A549 (cell line): ENCODE data around the gene SGPL1. TPM values are rescaled to one million over a fixed set of nuclear protein-coding genes. Genes with fewer than 3 reads are reported as not detected.

Source experiments
- ATAC-seq, 2 experiments: fragments of 200-7000 bp in 1 of 2; fragments of >200 bp in 1 of 2; cut with Nextera tagmentation in 1 of 2; cut with Tn5 transposase in 1 of 2; 3 replicates each; pipeline versions ENCODE4 v1.8.0 to v1.9.1; 2018 to 2020; ENCODE audit warnings: mild to moderate bottlenecking in 1 of 2, moderate library complexity in 1 of 2
- CTCF ChIA-PET: fragments of 300-600 bp; sonication (Branson Sonifier 250); formaldehyde crosslinking; extraction: SDS; loops from one replicate; lab custom pipeline; 2021; ENCODE audit warnings: antibody characterized with exemption, inconsistent platforms; lab: Yijun Ruan, JAX
- POLR2A ChIA-PET: fragments of 350-600 bp; formaldehyde crosslinking; extraction: SDS; loops from one replicate; lab custom pipeline; 2021; ENCODE audit warnings: antibody characterized with exemption, inconsistent platforms; lab: Yijun Ruan, JAX
- DNase-seq, 2 experiments: peaks; one replicate each; pipeline versions ENCODE4 v3.0.0 to v3.0.0-alpha.2; 2011 to 2016; ENCODE audit warnings: low read depth in 1 of 2, low spot score in 1 of 2
- FAIRE-seq: peaks from 2 replicates; lab custom pipeline; 2011; peaks lifted over from hg19 to GRCh38; lab: Jason Lieb, UNC
- H3K27ac ChIP-seq, 2 experiments: fragments of >200 bp; sonication (Bioruptor Twin); formaldehyde crosslinking; 3 replicates each; pipeline ENCODE4 v1.5.1; 2016 to 2017
- H3K4me1 ChIP-seq: fragments of >200 bp; sonication (Bioruptor Twin); formaldehyde crosslinking; 3 replicates; pipeline ENCODE4 v1.6.1; 2016
- H3K4me2 ChIP-seq: fragments of >200 bp; sonication (Bioruptor Twin); formaldehyde crosslinking; 3 replicates; pipeline ENCODE4 v1.6.1; 2016
- H3K4me3 ChIP-seq: fragments of >200 bp; sonication (Bioruptor Twin); formaldehyde crosslinking; 3 replicates; pipeline ENCODE4 v1.5.1; 2016
- H3K9me3 ChIP-seq: fragments of >200 bp; sonication (Bioruptor Twin); formaldehyde crosslinking; 3 replicates; pipeline ENCODE4 v1.6.1; 2016
- CBX2 ChIP-seq: fragments of 200-600 bp; sonication (generic); IDR thresholded peaks from 2 replicates; pipeline ENCODE4 v1.6.1; 2016; ENCODE audit warnings: low read depth, mild to moderate bottlenecking, borderline replicate concordance
- EHMT2 ChIP-seq: fragments of 200-600 bp; sonication (generic); IDR thresholded peaks from 2 replicates; pipeline ENCODE4 v1.6.1; 2016; ENCODE audit warnings: antibody characterized with exemption, low read depth, mild to moderate bottlenecking, moderate library complexity
- FOXS1 ChIP-seq: fragments of 250-450 bp; sonication (Bioruptor Pico); IDR thresholded peaks from 2 replicates; pipeline ENCODE4 v1.5.0; 2020; ENCODE audit warnings: mild to moderate bottlenecking, moderate library complexity
- GATA3 ChIP-seq: IDR thresholded peaks from 2 replicates; pipeline ENCODE4 v1.6.1; 2012; ENCODE audit warnings: borderline replicate concordance
- HOXB5 ChIP-seq: fragments of 250-450 bp; sonication (Bioruptor Pico); IDR thresholded peaks from 2 replicates; pipeline ENCODE4 v1.5.0; 2020; ENCODE audit warnings: mild to moderate bottlenecking, moderate library complexity
- KDM5A ChIP-seq: fragments of 200-600 bp; sonication (generic); IDR thresholded peaks from 2 replicates; pipeline ENCODE4 v1.6.1; 2016; ENCODE audit warnings: antibody characterized with exemption, mild to moderate bottlenecking
- MYC ChIP-seq: IDR thresholded peaks from 2 replicates; pipeline ENCODE4 v1.6.1; 2012; ENCODE audit warnings: mild to moderate bottlenecking, inconsistent platforms, low read length, improper control_type of control experiment, borderline replicate concordance
- NR3C1 ChIP-seq: fragments of >200 bp; sonication (Bioruptor Twin); formaldehyde crosslinking; IDR thresholded peaks from 3 replicates; pipeline ENCODE4 v1.6.1; 2017
- POLR2A ChIP-seq: IDR thresholded peaks from 2 replicates; pipeline ENCODE4 v1.6.1; 2012; ENCODE audit warnings: mild to moderate bottlenecking, low read length
- POLR2AphosphoS2 ChIP-seq: conservative IDR thresholded peaks from 2 replicates; pipeline ENCODE4 v1.6.1; 2012; ENCODE audit warnings: low read length, improper control_type of control experiment, inconsistent platforms
- SMC3 ChIP-seq: fragments of >200 bp; sonication (Bioruptor Twin); formaldehyde crosslinking; IDR thresholded peaks from 3 replicates; pipeline ENCODE4 v1.6.1; 2018; ENCODE audit warnings: inconsistent platforms
- TFCP2L1 ChIP-seq: fragments of 250-450 bp; sonication (Bioruptor Pico); IDR thresholded peaks from 2 replicates; pipeline ENCODE4 v1.5.0; 2021; ENCODE audit warnings: mild to moderate bottlenecking
- WGBS: methylation state at CpG from one replicate; pipeline ENCODE4 v1.1.6; 2017; ENCODE audit errors: missing lambda C conversion rate; 5-methylcytosine and 5-hydroxymethylcytosine counted together
- polyA plus RNA-seq, 4 experiments: library from polyadenylated mRNA; depleted of rRNA in 3 of 4; stranded (reverse); fragments of >200 nt; fragmentation: RNase III in 1 of 4; extraction: RNeasy Plus Mini Kit Qiagen cat#74134 plus additional on column Dnase treatment in 1 of 4; gene quantifications; 2 replicates in 3 of 4; 3 replicates in 1 of 4; pipeline ENCODE4 v1.2.3, GENCODE V29; 2011 to 2017
- TF ChIP-seq, protein P1 (sequence below): fragments of >200 bp; sonication (Bioruptor Twin); formaldehyde crosslinking; IDR thresholded peaks from 2 replicates; pipeline ENCODE4 v1.6.1; 2016
- TF ChIP-seq, protein P2 (sequence below): fragments of 450-650 bp; IDR thresholded peaks from 2 replicates; pipeline ENCODE4 v1.6.1; 2014; ENCODE audit warnings: antibody characterized with exemption
- TF ChIP-seq, protein P3 (sequence below): IDR thresholded peaks from 2 replicates; pipeline ENCODE4 v1.6.1; 2012
- TF ChIP-seq, protein P4 (sequence below): fragments of >200 bp; sonication (Bioruptor Twin); formaldehyde crosslinking; IDR thresholded peaks from 3 replicates; pipeline ENCODE4 v1.6.1; 2016
- TF ChIP-seq, protein P5 (sequence below): fragments of 150-350 bp; IDR thresholded peaks from 2 replicates; pipeline ENCODE4 v1.6.1; 2014; ENCODE audit warnings: low read depth, mild to moderate bottlenecking, low read length

The SGPL1 gene
- polyA plus RNA-seq, 2 of the 4 experiments (the other 2 are of a cell fraction), result 32.2 to 49.8 TPM

DNA sequence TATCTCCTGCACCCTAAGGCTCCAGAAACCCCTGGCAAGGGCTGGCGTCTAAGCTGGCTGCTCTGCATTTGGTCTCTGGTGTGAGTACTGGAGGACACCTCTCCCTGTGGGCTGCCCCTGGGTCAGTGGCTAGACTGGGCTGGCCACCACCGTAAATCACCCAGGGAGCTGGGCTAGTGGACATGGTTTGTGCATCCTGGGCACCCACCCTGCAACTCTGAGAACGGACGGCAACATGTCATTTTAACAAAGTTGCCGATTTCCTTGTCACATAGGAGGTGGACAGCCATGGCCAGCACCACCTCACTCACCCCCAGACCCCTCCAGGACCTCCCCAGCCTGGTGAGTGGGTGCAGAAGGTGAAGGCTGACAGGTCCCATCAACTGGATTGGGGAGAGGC is 99.5 kb downstream of the SGPL1 start:
- Histone ChIP-seq H3K27ac (no peak overlapping the region), H3K4me2 (no peak overlapping the region), H3K4me3 (no peak overlapping the region), H3K4me1 (no peaks in the 10 kb centered on the region), H3K9me3 (no peaks in the 10 kb centered on the region)
- TF ChIP-seq NR3C1 (no peak), FOXS1 (CRISPR knock-in tag) (no peak), EHMT2 (no peak), POLR2A (no peak), HOXB5 (no peak), SMC3 (no peak)
- TF ChIP-seq, protein P1, sequence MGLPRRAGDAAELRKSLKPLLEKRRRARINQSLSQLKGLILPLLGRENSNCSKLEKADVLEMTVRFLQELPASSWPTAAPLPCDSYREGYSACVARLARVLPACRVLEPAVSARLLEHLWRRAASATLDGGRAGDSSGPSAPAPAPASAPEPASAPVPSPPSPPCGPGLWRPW, result no peak
- TF ChIP-seq, protein P2, sequence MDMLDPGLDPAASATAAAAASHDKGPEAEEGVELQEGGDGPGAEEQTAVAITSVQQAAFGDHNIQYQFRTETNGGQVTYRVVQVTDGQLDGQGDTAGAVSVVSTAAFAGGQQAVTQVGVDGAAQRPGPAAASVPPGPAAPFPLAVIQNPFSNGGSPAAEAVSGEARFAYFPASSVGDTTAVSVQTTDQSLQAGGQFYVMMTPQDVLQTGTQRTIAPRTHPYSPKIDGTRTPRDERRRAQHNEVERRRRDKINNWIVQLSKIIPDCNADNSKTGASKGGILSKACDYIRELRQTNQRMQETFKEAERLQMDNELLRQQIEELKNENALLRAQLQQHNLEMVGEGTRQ, result no peak
- DNase-seq (no peak), FAIRE-seq (no peak), ATAC-seq (no peak)
- WGBS, result 65% methylated on average over 2 of the region's 5 CpGs
- CTCF ChIA-PET, result interaction anchor here (0.8 to 17.2 kb wide), 2 partner anchors 9 to 361 kb away, joined by 3 to 362 read pairs; no protein-coding TSS in a partner anchor
- POLR2A ChIA-PET, result no interaction called here

DNA sequence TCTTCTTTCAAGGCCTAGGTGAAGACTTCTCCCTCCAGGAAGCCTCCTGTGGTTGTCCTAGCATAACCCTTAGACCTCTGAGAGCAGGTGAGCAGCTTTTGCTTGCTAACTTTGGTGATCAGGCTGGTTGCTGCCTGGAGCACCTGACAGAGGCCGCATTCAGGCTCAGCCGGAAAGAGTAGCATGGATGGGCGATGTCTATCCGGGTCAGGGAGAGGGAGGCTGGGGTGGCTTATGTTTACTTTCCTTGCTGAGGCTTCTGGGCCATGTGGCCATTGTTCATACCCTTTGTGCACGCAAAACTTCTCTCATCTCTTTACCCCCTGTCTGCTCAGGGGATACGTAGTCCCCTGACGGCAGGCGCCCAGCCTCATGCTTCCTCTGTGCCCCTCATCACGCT is 100.1 kb downstream of the SGPL1 start:
- Histone ChIP-seq H3K4me2 (no peak overlapping the region), H3K9me3 (no peaks in the 10 kb centered on the region)
- no peak for ATAC-seq
- TF ChIP-seq, protein P3, sequence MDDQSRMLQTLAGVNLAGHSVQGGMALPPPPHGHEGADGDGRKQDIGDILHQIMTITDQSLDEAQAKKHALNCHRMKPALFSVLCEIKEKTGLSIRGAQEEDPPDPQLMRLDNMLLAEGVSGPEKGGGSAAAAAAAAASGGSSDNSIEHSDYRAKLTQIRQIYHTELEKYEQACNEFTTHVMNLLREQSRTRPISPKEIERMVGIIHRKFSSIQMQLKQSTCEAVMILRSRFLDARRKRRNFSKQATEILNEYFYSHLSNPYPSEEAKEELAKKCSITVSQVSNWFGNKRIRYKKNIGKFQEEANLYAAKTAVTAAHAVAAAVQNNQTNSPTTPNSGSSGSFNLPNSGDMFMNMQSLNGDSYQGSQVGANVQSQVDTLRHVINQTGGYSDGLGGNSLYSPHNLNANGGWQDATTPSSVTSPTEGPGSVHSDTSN, result no peak
- TF ChIP-seq MYC (no peak), KDM5A (no peak), GATA3 (no peak)
- TF ChIP-seq, all 56 proteins: peak for 0
- DNase-seq, result no peak
- WGBS, result 80% methylated on average over 9 of the region's 9 CpGs
- ChIA-PET CTCF (interaction anchor here (0.8 to 1.6 kb wide), 2 partner anchors 9 to 10 kb away, joined by 3 to 16 read pairs; no protein-coding TSS in a partner anchor), POLR2A (no interaction called here)
- Histone ChIP-seq H3K4me3 (no peak overlapping the region), H3K4me1 (no peaks in the 10 kb centered on the region), H3K27ac (no peak overlapping the region)
- no peak for FAIRE-seq

DNA sequence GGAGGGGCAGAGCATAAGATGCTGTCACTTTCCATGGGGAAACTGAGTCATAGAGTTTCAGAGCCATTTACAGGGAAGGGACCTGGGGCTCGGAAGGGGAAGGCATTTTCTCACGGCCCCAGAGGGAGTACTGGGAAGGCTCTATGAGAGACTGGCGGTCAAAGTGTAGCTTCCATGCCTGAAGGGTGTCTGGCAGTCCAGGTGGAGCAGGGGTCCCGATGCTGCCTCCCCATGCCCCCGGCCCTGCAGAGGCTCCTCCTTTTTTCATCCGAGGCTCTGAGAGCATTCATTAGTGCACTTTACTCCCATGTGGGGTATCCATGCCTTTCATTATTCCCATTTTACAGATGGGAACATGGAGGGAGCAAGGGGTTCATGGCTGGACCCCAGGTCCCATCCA is 100.5 kb downstream of the SGPL1 start:
- DNase-seq (no peak), ATAC-seq (no peak), FAIRE-seq (no peak)
- H3K4me1 ChIP-seq, result no peaks in the 10 kb centered on the region
- no peak overlapping the region for H3K4me3 ChIP-seq
- TF ChIP-seq CBX2 (no peak), MYC (no peak), TFCP2L1 (CRISPR knock-in tag) (no peak), EHMT2 (no peak), POLR2AphosphoS2 (no peak)
- TF ChIP-seq, protein P1, result no peak
- TF ChIP-seq, protein P4, sequence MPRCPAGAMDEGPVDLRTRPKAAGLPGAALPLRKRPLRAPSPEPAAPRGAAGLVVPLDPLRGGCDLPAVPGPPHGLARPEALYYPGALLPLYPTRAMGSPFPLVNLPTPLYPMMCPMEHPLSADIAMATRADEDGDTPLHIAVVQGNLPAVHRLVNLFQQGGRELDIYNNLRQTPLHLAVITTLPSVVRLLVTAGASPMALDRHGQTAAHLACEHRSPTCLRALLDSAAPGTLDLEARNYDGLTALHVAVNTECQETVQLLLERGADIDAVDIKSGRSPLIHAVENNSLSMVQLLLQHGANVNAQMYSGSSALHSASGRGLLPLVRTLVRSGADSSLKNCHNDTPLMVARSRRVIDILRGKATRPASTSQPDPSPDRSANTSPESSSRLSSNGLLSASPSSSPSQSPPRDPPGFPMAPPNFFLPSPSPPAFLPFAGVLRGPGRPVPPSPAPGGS, result no peak
- TF ChIP-seq, protein P5, sequence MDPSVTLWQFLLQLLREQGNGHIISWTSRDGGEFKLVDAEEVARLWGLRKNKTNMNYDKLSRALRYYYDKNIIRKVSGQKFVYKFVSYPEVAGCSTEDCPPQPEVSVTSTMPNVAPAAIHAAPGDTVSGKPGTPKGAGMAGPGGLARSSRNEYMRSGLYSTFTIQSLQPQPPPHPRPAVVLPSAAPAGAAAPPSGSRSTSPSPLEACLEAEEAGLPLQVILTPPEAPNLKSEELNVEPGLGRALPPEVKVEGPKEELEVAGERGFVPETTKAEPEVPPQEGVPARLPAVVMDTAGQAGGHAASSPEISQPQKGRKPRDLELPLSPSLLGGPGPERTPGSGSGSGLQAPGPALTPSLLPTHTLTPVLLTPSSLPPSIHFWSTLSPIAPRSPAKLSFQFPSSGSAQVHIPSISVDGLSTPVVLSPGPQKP, result no peak
- no peak overlapping the region for H3K4me2 ChIP-seq
- ChIA-PET POLR2A (no interaction called here), CTCF (interaction anchor here (0.9 to 2.5 kb wide), 5 partner anchors 10 to 293 kb away, joined by 3 to 16 read pairs (median 3); no protein-coding TSS in a partner anchor)
- WGBS, result 35% methylated on average over 6 of the region's 6 CpGs
- H3K27ac ChIP-seq, result no peak overlapping the region
- H3K9me3 ChIP-seq, result no peaks in the 10 kb centered on the region
